DMS153 treated with DMSO at 0.1 percent for 48 hours (cell line): ENCODE data around the gene RBM45.

Source experiments
- DNase-seq: peaks from one replicate; lab custom pipeline; 2025; ENCODE audit not compliant: unreplicated experiment; lab: John Stamatoyannopoulos, UW

The RBM45 gene

GRCh38 chr2:178155524-178155923, 43.3 kb downstream of the RBM45 start:
- no peak for DNase-seq

GRCh38 chr2:178157574-178157973, 45.3 kb downstream of the RBM45 start:
- DNase-seq, result no peak

DNA sequence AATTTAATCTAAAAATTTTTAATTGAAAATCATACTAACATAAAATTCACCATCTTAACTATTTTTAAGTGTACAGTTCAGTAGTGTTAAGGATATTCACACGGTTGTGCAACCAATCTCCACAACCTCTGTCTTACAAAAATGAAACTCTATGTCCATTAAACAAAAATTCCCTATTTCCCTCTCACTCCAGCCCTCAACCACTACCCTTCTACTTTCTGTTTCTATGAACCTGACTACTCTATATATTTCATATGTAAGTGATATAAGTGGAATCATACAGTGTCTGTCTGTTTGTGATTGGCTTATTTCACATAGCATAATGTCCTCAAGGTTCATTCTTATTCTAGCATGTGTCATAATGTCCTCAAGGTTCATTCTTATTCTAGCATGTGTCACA, 47.7 kb downstream of the RBM45 start:
- DNase-seq, result no peak

DNA sequence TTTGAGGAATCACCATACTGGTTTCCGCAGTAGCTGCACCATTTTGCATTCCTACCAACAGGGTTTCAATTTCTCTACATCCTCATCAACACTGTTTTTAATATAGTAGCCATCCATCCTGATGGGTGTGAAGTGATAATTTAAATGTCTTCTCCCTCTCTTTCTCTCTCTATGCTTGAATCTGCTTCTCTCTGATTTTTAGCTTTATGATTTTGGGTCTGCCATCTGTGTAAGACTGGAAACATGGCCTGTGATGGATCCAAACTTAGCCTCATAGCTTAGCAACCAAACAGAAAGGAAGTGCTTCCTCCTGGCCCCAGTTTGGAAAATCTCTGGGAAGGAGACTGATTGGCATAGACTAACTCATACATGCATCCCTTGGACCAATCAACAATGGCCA, 48.4 kb downstream of the RBM45 start:
- no peak for DNase-seq

DNA sequence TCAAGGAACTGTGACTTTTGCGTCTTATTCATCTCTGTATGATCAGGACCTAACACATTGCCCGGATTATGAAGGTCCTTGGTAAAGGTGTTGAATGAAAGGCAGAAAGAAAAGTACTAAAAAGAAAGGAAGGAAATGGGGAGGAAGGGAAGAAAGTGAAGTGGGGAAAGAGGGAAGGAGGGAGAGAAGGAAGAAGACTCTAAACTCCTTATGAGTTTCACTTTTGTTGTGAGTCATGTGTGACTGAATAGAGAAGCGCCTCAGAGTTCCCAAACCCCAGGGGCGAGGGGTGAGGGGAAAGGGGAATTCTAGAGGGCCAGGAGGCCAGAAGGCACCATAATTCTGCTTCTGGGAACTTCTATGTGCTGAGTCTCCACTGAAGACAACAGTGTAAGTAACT, 51.2 kb downstream of the RBM45 start:
- DNase-seq, result no peak

- no peak for DNase-seq
Observed at GRCh38 chr2:178163911-178164310, 51.7 kb downstream of the RBM45 start.

GRCh38 chr2:178173657-178174056, 61.4 kb downstream of the RBM45 start:
- DNase-seq, result no peak

- DNase-seq, result no peak
Observed at GRCh38 chr2:178177066-178177679, 64.9 kb downstream of the RBM45 start.
